Endothelial cell of umbilical vein (primary cell): ENCODE results near the gene CACNA1C.

Experiments
- CTCF ChIP-seq, 2 donors: IDR thresholded peaks; 1 replicate in 1 of 2; 2 replicates in 1 of 2; pipeline ENCODE4 v1.5.1; 2011; ENCODE audit warnings: low read length in 2 of 2, mild to moderate bottlenecking in 2 of 2, moderate library complexity in 2 of 2, control low read depth in 1 of 2, inconsistent platforms in 1 of 2, low read depth in 1 of 2; ENCODE audit not compliant: insufficient read depth in 1 of 2; ENCODE audit errors: extremely low read depth in 1 of 2
- MYC ChIP-seq: IDR thresholded peaks from one replicate; pipeline ENCODE4 v1.6.1; 2011; ENCODE audit warnings: mild to moderate bottlenecking, low read depth, low read length
- POLR2A ChIP-seq: IDR thresholded peaks from 2 replicates; pipeline ENCODE4 v1.6.1; 2012; ENCODE audit warnings: low read depth, mild to moderate bottlenecking, control low read depth, low read length
- POLR2AphosphoS5 ChIP-seq: IDR thresholded peaks from 2 replicates; pipeline ENCODE4 v1.6.1; 2012; ENCODE audit warnings: low read depth, mild to moderate bottlenecking, control low read depth, low read length, moderate library complexity; ENCODE audit not compliant: insufficient read depth

- TF ChIP-seq CTCF (IDR thresholded peaks at IDR 0.05; ENCODE audit: extremely low read depth in 1 of 2, insufficient read depth in 1 of 2, low read depth in 1 of 2, low read length in 2 of 2): no peak
- no peak for TF ChIP-seq POLR2A
- TF ChIP-seq MYC: no peak
- no peak for TF ChIP-seq POLR2AphosphoS5
Measured at GRCh38 chr12:2390133-2390532, 337.3 kb downstream of the CACNA1C start.
